ENCODE results near the gene SENP3. TPM values are rescaled to one million over a fixed set of nuclear protein-coding genes. Genes with fewer than 3 reads are reported as not detected.

Gene SENP3
- total and polyA plus RNA-seq, 2 of the 13 experiments (the other 11 are each of a cell fraction or from before 2014, with no cell fraction given): 55.8 to 75.4 TPM

DNA sequence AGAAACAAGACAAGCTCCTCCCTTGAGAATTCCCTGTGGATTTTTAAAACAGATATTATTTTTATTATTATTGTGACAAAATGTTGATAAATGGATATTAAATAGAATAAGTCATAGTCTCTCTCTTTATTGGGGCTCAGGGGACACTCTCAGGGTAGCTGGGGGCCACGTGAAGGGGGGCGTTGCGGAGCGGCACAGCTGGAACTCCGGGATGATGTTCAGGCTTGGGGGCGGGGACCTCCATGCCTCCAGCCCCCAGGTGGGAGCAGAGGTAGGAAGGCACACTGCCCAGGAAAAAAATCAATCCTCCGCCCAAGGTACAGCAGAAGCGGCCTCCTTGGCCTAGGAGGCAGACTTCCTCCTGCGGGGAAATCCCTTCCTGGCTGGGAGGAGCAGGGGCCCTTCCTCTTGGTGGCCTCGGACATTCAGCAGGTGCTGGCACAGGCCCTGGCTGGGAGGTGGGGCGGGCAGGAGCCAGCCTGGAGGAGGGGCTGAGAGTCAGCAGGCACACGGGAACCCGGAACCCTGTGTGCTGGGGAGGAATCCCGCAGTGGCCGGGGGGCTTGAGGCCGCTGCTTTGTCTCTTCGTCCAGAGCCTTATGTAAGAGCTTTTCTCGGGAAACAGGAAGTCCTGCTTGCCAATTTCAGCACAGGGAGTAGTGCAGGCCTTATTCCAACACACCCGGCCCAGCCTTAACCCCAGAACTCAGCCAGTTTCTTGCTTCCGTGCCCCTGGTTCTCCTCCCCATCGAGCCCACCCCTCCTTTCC, 3.8 kb upstream of the SENP3 start (continued):
- TF ChIP-seq CEBPG (CRISPR knock-in tag; IDR thresholded peaks at IDR 0.05): 0 out of 2 replicates have a peak, but pooled peaks have one; percentile 4
- TF ChIP-seq, protein P1, sequence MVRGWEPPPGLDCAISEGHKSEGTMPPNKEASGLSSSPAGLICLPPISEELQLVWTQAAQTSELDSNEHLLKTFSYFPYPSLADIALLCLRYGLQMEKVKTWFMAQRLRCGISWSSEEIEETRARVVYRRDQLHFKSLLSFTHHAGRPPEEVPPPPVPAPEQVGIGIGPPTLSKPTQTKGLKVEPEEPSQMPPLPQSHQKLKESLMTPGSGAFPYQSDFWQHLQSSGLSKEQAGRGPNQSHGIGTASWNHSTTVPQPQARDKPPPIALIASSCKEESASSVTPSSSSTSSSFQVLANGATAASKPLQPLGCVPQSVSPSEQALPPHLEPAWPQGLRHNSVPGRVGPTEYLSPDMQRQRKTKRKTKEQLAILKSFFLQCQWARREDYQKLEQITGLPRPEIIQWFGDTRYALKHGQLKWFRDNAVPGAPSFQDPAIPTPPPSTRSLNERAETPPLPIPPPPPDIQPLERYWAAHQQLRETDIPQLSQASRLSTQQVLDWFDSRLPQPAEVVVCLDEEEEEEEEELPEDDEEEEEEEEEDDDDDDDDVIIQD (CRISPR knock-in tag; IDR thresholded peaks at IDR 0.05; ENCODE audit: low read depth): 0 out of 2 replicates have a peak, but pooled peaks have one; percentile 25
- peak; percentile 86 for TF ChIP-seq HNRNPL (IDR thresholded peaks at IDR 0.05; ENCODE audit: low read depth, low read length)
- no peak for TF ChIP-seq DR1 (CRISPR knock-in tag; IDR thresholded peaks at IDR 0.05)
- TF ChIP-seq CREB1 (IDR thresholded peaks at IDR 0.05): no peak
- no peak for TF ChIP-seq CREB1 (CRISPR knock-in tag; IDR thresholded peaks at IDR 0.05)
- TF ChIP-seq XRCC5 (optimal IDR thresholded peaks at IDR 0.05; ENCODE audit: low read length): no peak
- peak; percentile 60; the same call in 1 of the 2 replicates for TF ChIP-seq ZFP41 (CRISPR knock-in tag; IDR thresholded peaks at IDR 0.05; ENCODE audit: borderline replicate concordance)
- TF ChIP-seq, protein P2, sequence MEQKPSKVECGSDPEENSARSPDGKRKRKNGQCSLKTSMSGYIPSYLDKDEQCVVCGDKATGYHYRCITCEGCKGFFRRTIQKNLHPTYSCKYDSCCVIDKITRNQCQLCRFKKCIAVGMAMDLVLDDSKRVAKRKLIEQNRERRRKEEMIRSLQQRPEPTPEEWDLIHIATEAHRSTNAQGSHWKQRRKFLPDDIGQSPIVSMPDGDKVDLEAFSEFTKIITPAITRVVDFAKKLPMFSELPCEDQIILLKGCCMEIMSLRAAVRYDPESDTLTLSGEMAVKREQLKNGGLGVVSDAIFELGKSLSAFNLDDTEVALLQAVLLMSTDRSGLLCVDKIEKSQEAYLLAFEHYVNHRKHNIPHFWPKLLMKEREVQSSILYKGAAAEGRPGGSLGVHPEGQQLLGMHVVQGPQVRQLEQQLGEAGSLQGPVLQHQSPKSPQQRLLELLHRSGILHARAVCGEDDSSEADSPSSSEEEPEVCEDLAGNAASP (CRISPR knock-in tag; IDR thresholded peaks at IDR 0.05; ENCODE audit: borderline replicate concordance): no peak
- TF ChIP-seq ZNF780A (CRISPR knock-in tag; IDR thresholded peaks at IDR 0.05): no peak
- no peak for TF ChIP-seq ZNF337 (CRISPR knock-in tag; IDR thresholded peaks at IDR 0.05; ENCODE audit: borderline replicate concordance, low read depth)
- TF ChIP-seq ZNF562 (CRISPR knock-in tag; IDR thresholded peaks at IDR 0.05; ENCODE audit: borderline replicate concordance): no peak
- TF ChIP-seq REL (CRISPR knock-in tag; conservative IDR thresholded peaks at IDR 0.05): no peak
- TF ChIP-seq, protein P3, sequence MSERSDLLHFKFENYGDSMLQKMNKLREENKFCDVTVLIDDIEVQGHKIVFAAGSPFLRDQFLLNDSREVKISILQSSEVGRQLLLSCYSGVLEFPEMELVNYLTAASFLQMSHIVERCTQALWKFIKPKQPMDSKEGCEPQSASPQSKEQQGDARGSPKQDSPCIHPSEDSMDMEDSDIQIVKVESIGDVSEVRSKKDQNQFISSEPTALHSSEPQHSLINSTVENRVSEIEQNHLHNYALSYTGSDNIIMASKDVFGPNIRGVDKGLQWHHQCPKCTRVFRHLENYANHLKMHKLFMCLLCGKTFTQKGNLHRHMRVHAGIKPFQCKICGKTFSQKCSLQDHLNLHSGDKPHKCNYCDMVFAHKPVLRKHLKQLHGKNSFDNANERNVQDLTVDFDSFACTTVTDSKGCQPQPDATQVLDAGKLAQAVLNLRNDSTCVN (CRISPR knock-in tag; IDR thresholded peaks at IDR 0.05; ENCODE audit: borderline replicate concordance): no peak
- no peak for TF ChIP-seq ZBTB1 (CRISPR knock-in tag; IDR thresholded peaks at IDR 0.05; ENCODE audit: borderline replicate concordance)
- no peak for TF ChIP-seq MEIS1 (CRISPR knock-in tag; IDR thresholded peaks at IDR 0.05; ENCODE audit: borderline replicate concordance)
- TF ChIP-seq, protein P4, sequence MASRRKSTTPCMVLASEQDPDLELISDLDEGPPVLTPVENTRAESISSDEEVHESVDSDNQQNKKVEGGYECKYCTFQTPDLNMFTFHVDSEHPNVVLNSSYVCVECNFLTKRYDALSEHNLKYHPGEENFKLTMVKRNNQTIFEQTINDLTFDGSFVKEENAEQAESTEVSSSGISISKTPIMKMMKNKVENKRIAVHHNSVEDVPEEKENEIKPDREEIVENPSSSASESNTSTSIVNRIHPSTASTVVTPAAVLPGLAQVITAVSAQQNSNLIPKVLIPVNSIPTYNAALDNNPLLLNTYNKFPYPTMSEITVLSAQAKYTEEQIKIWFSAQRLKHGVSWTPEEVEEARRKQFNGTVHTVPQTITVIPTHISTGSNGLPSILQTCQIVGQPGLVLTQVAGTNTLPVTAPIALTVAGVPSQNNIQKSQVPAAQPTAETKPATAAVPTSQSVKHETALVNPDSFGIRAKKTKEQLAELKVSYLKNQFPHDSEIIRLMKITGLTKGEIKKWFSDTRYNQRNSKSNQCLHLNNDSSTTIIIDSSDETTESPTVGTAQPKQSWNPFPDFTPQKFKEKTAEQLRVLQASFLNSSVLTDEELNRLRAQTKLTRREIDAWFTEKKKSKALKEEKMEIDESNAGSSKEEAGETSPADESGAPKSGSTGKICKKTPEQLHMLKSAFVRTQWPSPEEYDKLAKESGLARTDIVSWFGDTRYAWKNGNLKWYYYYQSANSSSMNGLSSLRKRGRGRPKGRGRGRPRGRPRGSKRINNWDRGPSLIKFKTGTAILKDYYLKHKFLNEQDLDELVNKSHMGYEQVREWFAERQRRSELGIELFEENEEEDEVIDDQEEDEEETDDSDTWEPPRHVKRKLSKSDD (CRISPR knock-in tag; IDR thresholded peaks at IDR 0.05; ENCODE audit: low read depth): no peak
- TF ChIP-seq, protein P5, sequence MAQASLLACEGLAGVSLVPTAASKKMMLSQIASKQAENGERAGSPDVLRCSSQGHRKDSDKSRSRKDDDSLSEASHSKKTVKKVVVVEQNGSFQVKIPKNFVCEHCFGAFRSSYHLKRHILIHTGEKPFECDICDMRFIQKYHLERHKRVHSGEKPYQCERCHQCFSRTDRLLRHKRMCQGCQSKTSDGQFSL (CRISPR knock-in tag; IDR thresholded peaks at IDR 0.05): no peak
- TF ChIP-seq PHB2 (IDR thresholded peaks at IDR 0.05; ENCODE audit: partially characterized antibody): no peak
- no peak for TF ChIP-seq ATAD3A (CRISPR knock-in tag; IDR thresholded peaks at IDR 0.05)
- no peak for TF ChIP-seq CHD4 (IDR thresholded peaks at IDR 0.05; ENCODE audit: borderline replicate concordance, low read length)
- TF ChIP-seq ZNF160 (CRISPR knock-in tag; IDR thresholded peaks at IDR 0.05): no peak
- no peak for TF ChIP-seq ZNF253 (CRISPR knock-in tag; IDR thresholded peaks at IDR 0.05; ENCODE audit: borderline replicate concordance)
- TF ChIP-seq MEF2D (CRISPR knock-in tag; IDR thresholded peaks at IDR 0.05): no peak
